Cortex of kidney (tissue), 1 donor: ENCODE measurements around the gene FOSL1.

Experiments
- DNase-seq: peaks from one replicate; lab custom pipeline; 2025; lab: John Stamatoyannopoulos, UW

The FOSL1 gene

DNA sequence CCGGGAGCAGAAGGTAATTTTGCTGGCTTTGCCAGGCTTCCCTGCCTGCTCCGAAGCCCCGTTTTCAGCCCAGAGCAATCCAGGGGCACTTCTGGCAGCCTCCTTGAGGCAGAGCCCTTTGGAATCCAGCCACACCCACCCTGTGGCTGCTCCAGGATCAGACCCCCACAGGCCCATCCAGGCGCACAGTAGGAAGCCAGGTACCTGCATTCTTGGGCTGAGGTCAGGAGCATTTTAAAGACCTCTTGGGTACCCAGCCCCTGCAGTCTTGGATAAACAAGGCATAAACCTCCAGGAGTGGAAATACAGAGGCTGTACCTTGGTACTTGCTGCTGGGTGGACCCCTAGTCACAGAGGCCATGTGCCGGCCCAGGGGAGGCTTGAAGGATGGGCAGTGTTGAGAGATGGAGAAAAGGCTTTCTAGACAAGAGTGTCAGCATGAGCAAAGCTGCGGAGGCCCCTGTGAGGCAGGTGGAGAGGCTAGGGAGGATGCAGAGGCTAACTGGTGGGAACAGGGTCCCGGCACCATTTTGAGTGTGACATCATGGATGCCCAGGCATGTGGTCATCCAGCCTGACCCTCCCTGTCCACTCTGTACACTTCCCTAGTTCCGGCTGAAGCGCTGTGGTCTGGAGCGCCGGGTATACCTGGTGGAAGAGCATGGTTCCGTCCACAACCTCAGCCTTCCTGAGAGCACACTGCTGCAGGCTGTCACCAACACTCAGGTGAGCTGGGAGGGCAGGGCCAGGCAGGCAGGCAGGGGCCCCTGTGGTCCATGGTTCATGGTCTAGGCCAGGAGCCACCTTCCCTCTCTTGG, 36.1 kb downstream of the FOSL1 start:
- no peak for DNase-seq

DNA sequence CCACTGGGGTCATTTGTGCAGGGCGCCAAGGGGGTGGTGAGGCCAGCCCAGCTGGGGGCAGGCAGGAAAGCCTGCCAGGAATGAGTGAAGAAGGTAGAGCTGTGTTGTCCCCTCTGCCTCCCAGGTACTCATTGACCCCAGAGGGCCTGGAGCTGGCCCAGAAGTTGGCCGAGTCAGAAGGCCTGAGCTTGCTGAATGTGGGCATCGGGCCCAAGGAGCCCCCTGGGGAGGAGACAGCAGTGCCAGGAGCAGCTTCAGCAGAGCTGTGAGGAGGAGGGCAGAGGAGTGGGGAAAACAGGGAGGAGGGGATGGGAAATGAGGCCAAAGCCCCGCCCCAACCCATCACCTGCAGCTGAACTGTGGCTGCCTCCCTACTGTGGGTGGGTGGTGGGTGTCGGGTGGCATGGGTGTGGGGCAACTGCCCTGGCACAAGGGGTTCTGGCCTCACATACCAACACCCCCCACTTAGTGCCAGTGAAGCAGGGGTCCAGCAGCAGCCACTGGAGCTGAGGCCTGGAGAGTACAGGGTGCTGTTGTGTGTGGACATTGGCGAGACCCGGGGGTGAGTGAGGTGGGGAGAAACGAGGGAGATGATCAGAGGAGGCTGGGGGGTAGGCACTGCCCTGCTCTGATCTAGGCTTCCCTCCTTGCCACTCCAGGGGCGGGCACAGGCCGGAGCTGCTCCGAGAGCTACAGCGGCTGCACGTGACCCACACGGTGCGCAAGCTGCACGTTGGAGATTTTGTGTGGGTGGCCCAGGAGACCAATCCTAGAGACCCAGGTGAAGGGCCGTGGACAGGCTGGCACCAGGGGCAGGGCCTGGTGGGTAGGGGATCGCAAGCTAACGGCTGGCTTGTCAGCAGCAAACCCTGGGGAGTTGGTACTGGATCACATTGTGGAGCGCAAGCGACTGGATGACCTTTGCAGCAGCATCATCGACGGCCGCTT, 37.0 kb downstream of the FOSL1 start:
- no peak for DNase-seq

DNA sequence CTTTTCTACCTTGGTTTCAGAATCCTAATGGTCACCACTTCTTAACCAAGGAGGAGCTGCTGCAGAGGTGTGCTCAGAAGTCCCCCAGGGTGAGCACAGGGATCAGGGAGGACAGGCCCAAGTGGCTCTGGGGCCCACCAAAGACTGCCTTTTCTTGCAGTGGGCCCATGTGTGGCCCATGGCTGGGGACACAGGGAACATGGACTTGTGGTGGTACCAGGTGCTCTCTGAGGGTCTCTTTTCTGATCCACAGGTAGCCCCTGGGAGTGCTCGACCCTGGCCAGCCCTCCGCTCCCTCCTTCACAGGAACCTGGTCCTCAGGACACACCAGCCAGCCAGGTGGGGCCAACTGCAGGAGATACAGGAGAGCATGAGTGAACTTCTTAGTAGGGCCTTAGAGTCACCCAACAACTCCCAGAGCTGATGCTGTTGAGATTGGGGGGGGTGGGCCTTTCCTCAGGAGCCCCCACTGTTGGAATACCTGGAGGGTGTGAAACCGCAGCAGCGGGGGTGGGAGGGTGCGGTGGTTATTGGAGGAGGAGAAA, 37.9 kb downstream of the FOSL1 start:
- DNase-seq: no peak

DNA sequence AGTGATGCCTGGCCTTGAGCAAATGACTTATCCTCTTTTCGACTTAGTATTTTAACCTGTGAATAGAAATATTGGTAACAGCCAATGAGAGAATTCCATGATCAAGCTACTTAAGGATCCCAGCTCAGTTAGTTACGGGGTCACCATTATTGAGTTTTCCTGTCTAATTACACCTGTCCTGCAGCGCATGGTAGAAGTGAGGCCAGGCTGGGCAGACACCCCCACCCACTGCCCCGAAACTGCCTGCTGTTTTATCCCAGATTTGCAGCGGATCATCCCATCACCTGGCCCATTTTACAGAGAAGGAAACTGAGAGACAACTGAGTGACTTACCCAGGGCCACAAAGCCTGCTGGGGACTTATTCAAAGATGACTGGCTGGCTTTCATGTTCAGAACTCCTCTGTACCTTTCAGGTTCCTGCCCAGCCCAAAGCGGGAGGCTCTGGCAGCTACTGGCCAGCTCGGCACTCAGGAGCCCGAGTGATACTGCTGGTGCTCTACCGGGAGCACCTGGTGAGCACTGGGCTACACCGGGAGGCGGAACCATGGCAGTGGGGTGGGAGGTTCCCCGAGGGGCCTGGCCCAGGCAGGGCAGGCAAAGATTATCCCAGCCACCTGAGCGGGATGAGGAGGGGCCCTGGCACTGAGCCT, 38.5 kb downstream of the FOSL1 start:
- DNase-seq: no peak

DNA sequence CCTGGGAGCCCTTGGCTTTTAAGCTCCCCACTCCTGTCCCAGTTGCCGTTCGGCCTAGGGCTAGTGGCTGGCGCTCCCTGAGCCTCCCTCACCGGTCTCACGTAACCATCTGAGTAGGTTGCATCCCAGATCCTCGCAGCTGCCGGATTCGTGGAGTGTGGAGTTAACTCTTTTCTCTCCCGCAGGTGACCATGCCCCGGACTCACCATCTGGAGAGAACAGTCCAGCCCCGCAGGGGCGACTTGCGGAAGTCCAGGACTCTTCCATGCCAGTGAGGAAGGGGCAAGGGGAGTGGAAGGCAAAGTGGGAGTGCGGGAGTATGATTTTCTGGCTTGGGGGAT, 39.1 kb downstream of the FOSL1 start:
- DNase-seq: no peak

GRCh38 chr11:65860278-65861164, 39.7 kb downstream of the FOSL1 start, which contains the start of gene MUS81:
MUS81 (plus strand) TSS chr11:65860433; CDS start chr11:65860754, 321 bp downstream.
- DNase-seq: peak; percentile 64

- no peak for DNase-seq
These were observed 40.3 kb downstream of the FOSL1 start for GRCh38 chr11:65859812-65860277.

- peak; percentile 70 for DNase-seq
These were observed 40.9 kb downstream of the FOSL1 start for GRCh38 chr11:65859095-65859811.

DNA sequence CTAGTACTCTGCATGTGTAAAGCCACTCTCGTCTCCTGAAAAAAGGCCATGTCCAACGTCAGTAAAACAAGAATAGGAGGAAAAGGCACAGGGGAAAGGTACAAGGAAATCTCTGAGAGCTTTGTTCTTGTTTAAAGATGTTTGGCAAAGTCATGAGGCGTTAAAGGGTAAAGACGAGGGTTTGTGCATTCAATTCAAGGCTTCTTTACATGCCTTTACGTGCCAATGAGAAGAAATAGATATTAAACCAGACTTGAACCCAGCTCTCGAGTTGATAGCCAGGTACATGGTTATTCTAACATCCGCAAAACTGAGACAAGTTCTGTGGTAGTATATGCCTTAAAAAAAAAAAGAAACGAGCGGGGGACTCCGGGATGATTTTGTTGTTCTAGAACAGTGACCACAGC, 41.5 kb downstream of the FOSL1 start:
- DNase-seq: no peak

DNA sequence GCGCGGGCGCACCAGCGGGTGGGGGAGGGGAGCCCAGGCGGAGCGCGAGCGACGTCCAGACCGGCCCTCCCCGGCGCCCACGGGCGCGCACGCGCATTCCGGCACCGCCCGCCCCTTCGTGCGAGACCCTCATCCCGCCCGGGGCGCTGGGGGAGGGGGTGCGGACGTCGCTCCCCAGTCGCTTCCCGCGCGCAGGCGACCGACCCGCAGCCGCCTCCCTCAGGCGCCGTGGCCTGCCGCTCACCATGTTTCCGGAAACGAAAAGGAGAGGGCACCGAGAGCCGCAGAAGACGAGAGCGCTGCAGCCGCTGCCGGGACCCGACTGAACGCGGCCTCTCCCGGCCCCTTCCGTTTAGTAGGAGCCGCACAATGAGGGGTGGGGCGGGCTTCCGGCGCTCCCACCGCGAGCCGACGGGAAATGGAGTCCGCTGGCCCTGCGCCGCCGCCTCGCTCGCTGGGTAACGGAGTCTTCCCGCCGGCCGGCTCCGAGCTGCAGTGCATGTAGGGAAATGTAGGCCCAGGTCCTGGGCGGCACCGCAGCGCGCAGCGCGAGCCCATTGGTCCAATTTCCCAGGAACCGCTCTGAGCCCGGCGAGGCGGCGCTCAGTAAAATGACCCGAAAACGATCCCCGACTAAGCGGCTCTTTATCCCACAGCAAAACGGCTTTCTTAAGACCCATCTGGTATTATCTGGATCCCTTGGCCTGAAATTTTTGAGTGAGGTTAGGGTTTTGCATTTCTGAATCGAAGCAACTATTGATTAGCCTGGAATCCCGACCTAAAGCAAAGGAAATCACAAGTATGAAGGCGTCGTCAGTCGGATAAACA, 42.1 kb downstream of the FOSL1 start, which contains the start of gene CFL1:
TSS of gene CFL1 (minus strand) at position 328 of the 828 bp plus-strand sequence. CDS start at position 247, 81 bp downstream.
- DNase-seq: peak; percentile 58

- no peak for DNase-seq
These were observed 42.7 kb downstream of the FOSL1 start for GRCh38 chr11:65857500-65857852.

DNA sequence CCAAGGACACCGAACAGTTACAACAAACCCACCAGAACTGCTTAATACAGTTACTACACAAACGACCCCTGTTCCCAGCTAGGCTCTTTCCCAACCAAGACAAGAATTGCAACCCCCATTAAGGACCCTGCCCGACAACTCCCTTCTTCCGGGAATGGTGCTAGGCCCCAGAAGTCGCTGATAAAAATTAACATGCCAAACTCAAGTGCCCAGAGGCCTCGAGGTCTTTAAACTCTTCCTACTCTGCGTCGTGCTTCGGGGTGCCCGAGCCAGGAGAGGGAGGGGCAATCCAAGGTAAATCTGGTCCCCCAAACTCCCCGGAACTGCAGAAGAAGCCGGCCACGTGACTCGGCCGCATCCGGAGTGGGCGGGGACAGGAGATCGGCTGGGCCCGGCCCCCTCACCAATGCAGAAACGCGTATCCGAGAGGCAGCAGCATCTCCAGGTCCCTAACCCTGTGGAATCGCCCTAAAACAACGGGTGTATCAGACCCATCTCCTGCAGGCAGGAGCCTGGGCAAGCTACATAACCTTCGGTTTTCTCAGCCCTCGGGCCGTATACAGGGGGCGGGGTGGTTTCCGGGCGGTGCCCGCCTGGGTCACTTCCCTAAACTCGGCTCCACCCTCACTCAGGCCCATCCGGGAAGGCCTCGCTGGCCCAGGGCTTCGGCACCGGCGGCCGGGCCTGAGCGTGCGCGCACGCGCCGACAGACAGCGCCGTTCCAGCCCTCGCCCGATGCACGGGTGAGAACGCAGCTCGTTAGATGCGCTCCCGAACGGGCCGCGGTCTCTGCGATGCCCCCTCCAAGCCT, 43.3 kb downstream of the FOSL1 start:
- no peak for DNase-seq

DNA sequence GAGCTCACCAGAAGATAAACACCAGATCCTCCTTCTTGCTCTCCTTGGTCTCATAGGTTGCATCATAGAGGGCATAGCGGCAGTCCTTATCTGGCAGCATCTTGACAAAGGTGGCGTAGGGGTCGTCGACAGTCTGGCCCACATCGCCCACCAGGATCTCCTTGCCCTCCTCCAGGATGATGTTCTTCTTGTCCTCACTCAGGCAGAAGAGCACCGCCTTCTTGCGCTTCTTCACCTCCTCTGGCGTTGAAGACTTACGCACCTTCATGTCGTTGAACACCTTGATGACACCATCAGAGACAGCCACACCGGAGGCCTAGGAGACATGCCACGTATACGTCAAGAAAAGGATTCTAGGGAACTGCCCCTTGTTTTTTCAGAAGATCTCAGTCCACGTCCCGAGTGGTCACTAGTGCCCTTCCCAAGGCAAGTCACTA, 44.2 kb downstream of the FOSL1 start:
- no peak for DNase-seq

DNA sequence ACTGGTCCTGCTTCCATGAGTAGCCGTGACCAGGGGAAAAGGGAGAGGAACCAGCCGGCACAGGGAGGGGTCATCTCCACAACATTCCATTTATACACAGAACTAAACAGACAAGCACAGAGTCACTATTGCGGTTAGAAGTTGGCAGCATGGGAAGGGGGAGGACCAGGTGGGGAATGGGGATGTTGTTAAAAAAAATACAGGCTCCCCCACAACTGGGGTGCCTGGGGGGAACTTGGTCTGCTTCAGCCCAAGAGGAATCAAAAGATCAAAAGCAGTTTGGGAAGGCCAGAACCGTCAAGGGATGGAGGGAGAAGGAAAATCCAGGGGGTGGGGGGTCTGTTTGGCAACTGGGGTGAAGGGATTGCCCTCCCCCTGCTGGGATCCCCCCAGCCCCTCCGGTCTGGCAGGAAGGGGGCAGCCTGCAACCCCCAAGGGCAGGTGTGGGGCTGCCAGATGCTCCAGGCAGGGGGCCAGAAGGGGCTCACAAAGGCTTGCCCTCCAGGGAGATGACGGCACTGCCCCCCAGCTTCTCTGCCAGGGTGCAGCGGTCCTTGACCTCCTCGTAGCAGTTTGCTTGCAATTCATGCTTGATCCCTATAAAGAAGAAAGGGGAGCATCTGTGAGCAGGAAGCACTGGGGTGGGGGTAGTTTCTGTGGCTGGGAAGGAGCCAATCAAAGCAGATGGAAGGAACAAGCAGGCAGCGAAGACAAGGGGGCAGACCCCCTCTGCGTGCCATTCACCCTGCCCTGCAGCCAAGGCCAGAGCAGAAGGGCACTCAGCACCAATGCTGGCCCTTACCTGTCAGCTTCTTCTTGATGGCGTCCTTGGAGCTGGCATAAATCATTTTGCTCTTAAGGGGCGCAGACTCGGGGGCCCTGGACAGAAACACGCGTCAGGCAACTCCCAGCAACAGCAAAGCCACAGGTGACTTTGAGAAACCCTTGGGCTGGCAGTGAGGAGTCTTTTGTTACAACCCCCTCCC, 45.0 kb downstream of the FOSL1 start:
- no peak for DNase-seq

DNA sequence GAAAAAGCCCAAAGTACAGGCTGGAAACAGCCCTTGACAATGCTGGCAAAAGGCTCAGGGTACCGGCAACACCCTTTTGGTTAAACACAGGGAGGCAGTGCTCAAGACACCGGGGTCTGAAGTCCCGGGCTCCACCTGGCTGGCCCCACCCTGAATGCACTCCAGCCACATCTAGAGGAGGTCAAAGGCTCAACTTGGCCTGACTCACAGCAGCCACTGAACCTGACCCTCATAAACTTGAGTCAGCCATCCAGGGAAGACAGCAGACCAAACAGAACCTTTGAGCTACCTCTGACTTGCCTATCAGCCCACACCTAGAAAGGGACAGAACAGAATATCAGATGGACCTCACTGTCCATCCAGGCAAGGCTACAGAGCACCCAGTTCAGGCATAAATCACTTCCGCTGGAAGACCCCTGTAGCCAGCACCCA, 46.0 kb downstream of the FOSL1 start:
- DNase-seq: no peak

DNA sequence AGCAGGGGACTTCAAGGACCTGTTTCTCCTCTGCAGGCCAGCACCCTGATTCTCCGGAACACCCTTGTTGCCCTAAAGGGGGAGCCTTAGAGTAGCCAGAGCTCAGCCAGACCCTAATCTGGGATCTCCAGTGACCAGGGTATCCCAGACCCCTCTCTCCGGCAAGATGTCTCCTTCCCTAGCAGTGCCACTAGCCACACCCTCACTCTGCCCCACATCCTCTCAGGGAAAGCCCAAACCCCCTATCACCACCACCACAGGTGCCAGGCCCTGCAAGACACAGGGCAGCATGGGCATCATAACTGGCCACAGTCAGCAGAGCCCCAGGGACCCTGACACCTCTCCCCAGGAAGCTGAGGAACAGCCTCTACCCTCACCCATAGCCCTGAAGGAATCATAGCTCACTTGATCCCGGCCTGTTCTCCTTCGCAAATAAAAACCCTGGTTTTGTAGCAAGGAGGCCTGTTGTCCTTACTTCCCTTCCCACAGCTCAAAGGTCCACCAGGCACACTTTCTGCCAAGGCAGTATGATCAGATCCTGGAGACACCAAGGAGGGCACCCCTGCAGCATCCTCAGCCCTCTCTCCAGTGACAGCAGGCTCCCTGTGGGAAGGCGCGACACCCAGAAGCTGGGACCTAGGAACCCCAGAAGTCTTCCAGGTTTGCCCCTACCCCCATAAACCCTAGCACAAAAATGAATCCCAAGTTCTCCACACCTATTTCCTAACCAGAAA, 46.8 kb downstream of the FOSL1 start:
- no peak for DNase-seq
